Effector memory CD8-positive, alpha-beta T cell (primary cell): ENCODE results near the gene SLC12A2.

Experiments
- ATAC-seq: fragments of 150-1000 bp; cut with Tn5 transposase; replicated peaks from 2 replicates; pipeline ENCODE4 v1.10.0; 2021; ENCODE audit warnings: mild to moderate bottlenecking, moderate library complexity
- DNase-seq, 3 experiments: peaks; one replicate each; pipeline ENCODE4 v3.0.0; 2021
- H3K27ac Mint-ChIP-seq, 2 donors: one replicate each; pipeline ENCODE4 v1.8.0; 2022; ENCODE audit warnings: mild to moderate bottlenecking in 2 of 2, mixed read lengths in 2 of 2, moderate library complexity in 2 of 2
- H3K27me3 Mint-ChIP-seq, 2 donors: one replicate each; pipeline ENCODE4 v1.8.0; 2022; ENCODE audit warnings: mixed read lengths in 2 of 2
- H3K36me3 Mint-ChIP-seq: one replicate; pipeline ENCODE4 v1.8.0; 2022; ENCODE audit warnings: mild to moderate bottlenecking, moderate library complexity, mixed read lengths; ENCODE audit not compliant: insufficient read depth
- H3K4me1 Mint-ChIP-seq, 2 donors: one replicate each; pipeline ENCODE4 v1.8.0; 2022; ENCODE audit warnings: low read depth in 2 of 2, mixed read lengths in 2 of 2
- H3K4me3 Mint-ChIP-seq, 2 donors: one replicate each; pipeline ENCODE4 v1.8.0; 2022; ENCODE audit warnings: mild to moderate bottlenecking in 2 of 2, mixed read lengths in 2 of 2, moderate library complexity in 2 of 2
- H3K9me3 Mint-ChIP-seq, 2 donors: one replicate each; pipeline ENCODE4 v1.8.0; 2022; ENCODE audit warnings: mixed read lengths in 2 of 2

SLC12A2 gene

DNA sequence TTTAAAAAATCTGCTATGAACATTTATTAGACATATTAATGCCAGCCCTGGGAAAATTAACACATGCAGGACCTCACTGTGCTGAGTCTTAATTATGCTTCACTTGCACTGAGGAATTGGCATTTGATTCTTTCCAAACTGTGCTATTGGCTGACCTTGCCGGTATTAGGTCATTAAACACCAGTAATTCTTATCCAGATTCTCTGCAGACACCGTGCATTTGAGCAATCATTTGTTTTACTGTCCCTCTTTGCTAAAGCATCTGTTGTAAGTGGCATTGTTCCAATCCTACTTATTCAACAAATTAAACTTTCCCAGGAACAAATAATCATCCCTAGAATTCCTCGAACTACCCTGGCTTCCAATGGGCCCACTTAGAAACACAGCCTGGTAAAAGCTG is 145.0 kb downstream of the SLC12A2 start:
- no peaks in the 10 kb centered on the region for H3K27me3 Mint-ChIP-seq
- no peaks in the 10 kb centered on the region for H3K4me1 Mint-ChIP-seq
- H3K9me3 Mint-ChIP-seq = no peaks in the 10 kb centered on the region
- DNase-seq = no peak
- H3K4me3 Mint-ChIP-seq = no peak overlapping the region
- H3K36me3 Mint-ChIP-seq = no peaks in the 10 kb centered on the region
- H3K27ac Mint-ChIP-seq = no peak overlapping the region
- no peak for ATAC-seq

DNA sequence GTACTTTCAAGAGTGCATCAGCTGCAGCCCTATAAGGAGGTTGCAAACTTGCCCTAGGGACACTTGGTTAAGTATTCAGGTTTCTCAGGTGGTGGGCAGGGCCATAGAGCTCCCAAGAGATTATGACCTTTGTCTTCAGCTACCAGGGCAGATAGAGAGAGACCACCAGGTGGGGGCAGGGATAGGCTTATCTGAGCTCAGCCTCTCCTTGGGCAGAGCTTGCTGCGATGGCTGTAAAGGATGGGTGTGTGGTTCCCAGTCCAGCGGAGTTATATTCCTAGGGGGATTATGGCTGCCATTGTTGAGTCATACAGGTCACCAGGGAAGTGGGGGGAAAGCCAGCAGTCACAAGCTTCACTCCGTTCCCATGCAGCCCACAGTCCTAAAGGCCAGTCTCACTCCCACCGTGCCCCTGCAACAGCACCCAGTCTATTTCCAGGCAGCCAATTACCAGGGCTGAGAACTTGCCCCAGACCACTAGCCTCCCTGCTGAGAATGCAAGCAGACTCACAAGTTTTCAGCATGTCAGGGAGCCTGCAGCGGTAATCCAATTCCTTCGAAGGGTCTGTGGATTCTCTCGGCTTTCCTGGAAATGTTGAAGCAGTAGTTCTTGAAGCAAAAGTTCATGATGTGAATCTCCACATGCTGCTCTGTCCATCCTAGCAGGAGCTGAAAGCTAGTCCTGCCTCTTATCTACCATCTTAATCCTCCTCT is 151.5 kb downstream of the SLC12A2 start:
- H3K36me3 Mint-ChIP-seq = peaks cover 4% of the 10 kb centered on the region
- no peak overlapping the region for H3K4me3 Mint-ChIP-seq
- H3K4me1 Mint-ChIP-seq = no peaks in the 10 kb centered on the region
- peaks cover 0 to 2% of the 10 kb centered on the region in 2 donors for H3K9me3 Mint-ChIP-seq
- no peak for DNase-seq
- H3K27me3 Mint-ChIP-seq = peaks cover 25 to 44% of the 10 kb centered on the region in 2 donors
- H3K27ac Mint-ChIP-seq = no peak overlapping the region
- ATAC-seq = no peak

DNA sequence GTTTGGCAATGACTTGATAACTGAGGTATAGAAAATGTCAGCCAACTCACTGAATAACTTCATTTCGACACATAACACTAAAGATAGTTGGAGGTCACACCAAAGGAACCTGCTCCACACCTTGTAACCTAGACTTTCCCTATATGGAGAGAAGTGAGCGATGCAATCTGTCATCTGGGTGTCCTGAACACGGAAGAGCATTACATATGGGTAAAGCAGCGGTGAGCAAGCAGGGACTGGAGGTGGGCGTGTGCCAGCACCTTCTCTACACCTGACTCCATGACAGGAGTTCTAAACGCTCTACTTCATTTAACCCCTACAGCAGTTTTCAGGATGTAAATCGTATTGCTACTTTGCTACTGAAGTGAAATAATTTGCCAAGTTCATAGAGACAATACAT is 152.8 kb downstream of the SLC12A2 start:
- no peak overlapping the region for H3K27ac Mint-ChIP-seq
- H3K4me1 Mint-ChIP-seq = no peaks in the 10 kb centered on the region
- H3K9me3 Mint-ChIP-seq = peaks cover 0 to 2% of the 10 kb centered on the region in 2 donors
- DNase-seq (no peak), ATAC-seq (no peak)
- H3K4me3 Mint-ChIP-seq = no peak overlapping the region
- H3K27me3 Mint-ChIP-seq = peaks cover 25 to 44% of the 10 kb centered on the region in 2 donors
- H3K36me3 Mint-ChIP-seq = peaks cover 4% of the 10 kb centered on the region

DNA sequence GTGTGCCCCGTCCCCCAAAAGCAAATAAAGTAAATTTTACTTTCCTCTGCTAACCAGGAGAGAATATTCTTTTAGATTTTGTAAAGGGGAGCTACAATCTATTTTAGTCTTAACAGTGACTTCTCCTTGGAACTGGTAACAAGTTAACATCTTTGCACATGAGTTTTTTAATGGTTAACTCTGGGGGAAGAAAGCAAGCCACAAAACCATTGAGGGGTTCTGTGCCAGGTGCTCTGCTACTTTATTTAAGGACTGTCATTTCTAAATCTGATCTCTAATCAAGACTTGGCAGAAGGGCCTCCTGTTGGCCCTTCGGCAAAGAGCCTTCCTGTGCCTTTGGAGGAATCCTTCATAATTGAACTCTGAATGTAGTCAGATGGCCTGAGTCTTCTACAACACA is 153.4 kb downstream of the SLC12A2 start:
- Mint-ChIP-seq H3K4me3 (no peak overlapping the region), H3K27ac (no peak overlapping the region), H3K9me3 (peaks cover 0 to 2% of the 10 kb centered on the region in 2 donors), H3K36me3 (peaks cover 4% of the 10 kb centered on the region), H3K27me3 (peaks cover 25 to 44% of the 10 kb centered on the region in 2 donors), H3K4me1 (no peaks in the 10 kb centered on the region)
- ATAC-seq (no peak), DNase-seq (no peak)

DNA sequence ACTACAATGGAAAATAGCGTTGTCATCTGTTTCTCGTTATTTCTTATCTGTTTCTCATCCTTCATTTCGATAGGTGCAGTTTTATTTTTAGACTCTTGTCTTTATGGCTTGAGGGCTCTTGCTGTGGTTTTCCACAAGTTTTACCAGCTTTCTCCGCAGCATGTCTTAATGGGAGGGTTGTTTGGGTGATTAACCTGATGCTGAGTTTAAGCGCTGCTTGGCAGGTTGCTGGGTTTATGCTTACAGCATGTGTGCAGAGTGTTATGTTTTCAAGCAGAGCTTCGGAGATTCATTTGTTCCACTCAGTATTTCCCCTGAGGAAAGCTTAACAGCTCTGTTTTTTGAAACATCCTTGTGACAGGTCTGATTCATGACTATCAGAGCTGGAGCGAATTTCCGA is 154.0 kb downstream of the SLC12A2 start:
- DNase-seq (no peak), ATAC-seq (no peak)
- H3K27ac Mint-ChIP-seq = no peak overlapping the region
- peaks cover 25 to 44% of the 10 kb centered on the region in 2 donors for H3K27me3 Mint-ChIP-seq
- peaks cover 0 to 2% of the 10 kb centered on the region in 2 donors for H3K9me3 Mint-ChIP-seq
- no peak overlapping the region for H3K4me3 Mint-ChIP-seq
- peaks cover 4% of the 10 kb centered on the region for H3K36me3 Mint-ChIP-seq
- no peaks in the 10 kb centered on the region for H3K4me1 Mint-ChIP-seq
